OCI-LY1 (cell line): ENCODE measurements around the gene LYRM9.

ENCODE experiments used
- H2AFZ ChIP-seq: fragments of 200-600 bp; sonication (generic), shearing (Covaris generic); 2 replicates; pipeline ENCODE4 v1.6.0; 2014; ENCODE audit warnings: antibody characterized with exemption, mild to moderate bottlenecking, low read length
- H3F3A ChIP-seq: fragments of 200-600 bp; sonication (generic), shearing (Covaris generic); 2 replicates; pipeline ENCODE4 v1.6.0; 2014; ENCODE audit warnings: mild to moderate bottlenecking, antibody characterized with exemption, low read length, moderate library complexity; ENCODE audit not compliant: insufficient read depth
- H3K27ac ChIP-seq: fragments of 200-600 bp; sonication (generic); 2 replicates; pipeline ENCODE4 v1.5.1; 2014; ENCODE audit warnings: low read length, mixed run types, mild to moderate bottlenecking, low read depth; ENCODE audit not compliant: poor library complexity, severe bottlenecking
- H3K27me3 ChIP-seq: fragments of 200-600 bp; sonication (generic); 2 replicates; pipeline ENCODE4 v1.6.0; 2014; ENCODE audit warnings: antibody characterized with exemption, mild to moderate bottlenecking, low read length, moderate library complexity; ENCODE audit not compliant: insufficient read depth
- H3K36me3 ChIP-seq: fragments of 200-600 bp; sonication (generic); 2 replicates; pipeline ENCODE4 v1.6.1; 2014; ENCODE audit warnings: mild to moderate bottlenecking, antibody characterized with exemption, low read length, moderate library complexity, mixed read lengths; ENCODE audit not compliant: insufficient read depth
- H3K4me1 ChIP-seq: fragments of 200-600 bp; sonication (generic); 2 replicates; pipeline ENCODE4 v1.5.1; 2014; ENCODE audit warnings: mild to moderate bottlenecking, low read length, moderate library complexity; ENCODE audit not compliant: insufficient read depth, severe bottlenecking
- H3K4me2 ChIP-seq: fragments of 200-600 bp; sonication (generic), shearing (Covaris generic); 2 replicates; pipeline ENCODE4 v1.6.1; 2014; ENCODE audit warnings: low read length
- H3K4me3 ChIP-seq: fragments of 200-600 bp; sonication (generic); 2 replicates; pipeline ENCODE4 v1.5.1; 2014; ENCODE audit warnings: low read length, low read depth, mild to moderate bottlenecking, mixed read lengths; ENCODE audit not compliant: poor library complexity, severe bottlenecking
- H3K79me2 ChIP-seq: fragments of 200-600 bp; shearing (Covaris generic); 2 replicates; pipeline ENCODE4 v1.6.1; 2016; ENCODE audit warnings: mixed run types, low read length, mixed read lengths; ENCODE audit not compliant: insufficient read depth
- H3K9ac ChIP-seq: fragments of 200-600 bp; sonication (generic), shearing (Covaris generic); 2 replicates; pipeline ENCODE4 v1.6.1; 2014; ENCODE audit warnings: mild to moderate bottlenecking, low read length, mixed read lengths
- H3K9me2 ChIP-seq: fragments of 200-600 bp; sonication (generic), shearing (Covaris generic); 2 replicates; pipeline ENCODE4 v1.6.1; 2014; ENCODE audit warnings: low read depth, mild to moderate bottlenecking, low read length, mixed read lengths
- H3K9me3 ChIP-seq: fragments of 200-600 bp; shearing (Covaris generic); 2 replicates; pipeline ENCODE4 v1.6.1; 2014; ENCODE audit warnings: low read length, mixed read lengths
- H4K20me1 ChIP-seq: fragments of 200-600 bp; sonication (generic), shearing (Covaris generic); 2 replicates; pipeline ENCODE4 v1.6.0; 2016; ENCODE audit warnings: mild to moderate bottlenecking, low read length; ENCODE audit not compliant: insufficient read depth
- CTCF ChIP-seq: fragments of 200-600 bp; sonication (generic), shearing (Covaris generic); IDR thresholded peaks from 2 replicates; pipeline ENCODE4 v1.5.1; 2017; ENCODE audit warnings: mild to moderate bottlenecking, antibody characterized with exemption, low read length, moderate library complexity, mixed read lengths
- EZH2 ChIP-seq: fragments of 200-600 bp; sonication (generic), shearing (Covaris generic); IDR thresholded peaks from 2 replicates; pipeline ENCODE4 v1.8.0; 2017; ENCODE audit warnings: borderline replicate concordance, mixed run types, mild to moderate bottlenecking, antibody characterized with exemption, low read length, moderate library complexity, mixed read lengths

Gene LYRM9

GRCh38 chr17:27927781-27928180 lies 34.6 kb upstream of the LYRM9 start:
- H2AFZ ChIP-seq, result no peak overlapping the region
- TF ChIP-seq CTCF (no peak), EZH2 (no peak)
- H3K9me2 ChIP-seq, result no peaks in the 10 kb centered on the region
- H3K79me2 ChIP-seq, result no peaks in the 10 kb centered on the region
- H3K27me3 ChIP-seq, result no peaks in the 10 kb centered on the region
- no peak overlapping the region for H3K4me3 ChIP-seq
- H3F3A ChIP-seq, result no peaks in the 10 kb centered on the region
- no peak overlapping the region for H3K27ac ChIP-seq
- no peaks in the 10 kb centered on the region for H3K9me3 ChIP-seq
- H3K4me1 ChIP-seq, result no peaks in the 10 kb centered on the region
- H3K9ac ChIP-seq, result no peak overlapping the region
- H4K20me1 ChIP-seq, result no peaks in the 10 kb centered on the region
- no peak overlapping the region for H3K4me2 ChIP-seq
- H3K36me3 ChIP-seq, result no peaks in the 10 kb centered on the region

- no peaks in the 10 kb centered on the region for H3F3A ChIP-seq
- H4K20me1 ChIP-seq, result no peaks in the 10 kb centered on the region
- no peak overlapping the region for H3K4me2 ChIP-seq
- H3K9me2 ChIP-seq, result no peaks in the 10 kb centered on the region
- no peak overlapping the region for H3K4me3 ChIP-seq
- H3K4me1 ChIP-seq, result no peaks in the 10 kb centered on the region
- H3K9ac ChIP-seq, result no peak overlapping the region
- no peaks in the 10 kb centered on the region for H3K9me3 ChIP-seq
- no peak for TF ChIP-seq CTCF
- no peak for TF ChIP-seq EZH2
- no peak overlapping the region for H3K27ac ChIP-seq
- H3K27me3 ChIP-seq, result no peaks in the 10 kb centered on the region
- no peaks in the 10 kb centered on the region for H3K79me2 ChIP-seq
- H3K36me3 ChIP-seq, result no peaks in the 10 kb centered on the region
- H2AFZ ChIP-seq, result no peak overlapping the region
These were observed 28.4 kb upstream of the LYRM9 start for GRCh38 chr17:27921599-27921998.

- H3K4me3 ChIP-seq, result no peak overlapping the region
- no peaks in the 10 kb centered on the region for H3K9me2 ChIP-seq
- H3K9me3 ChIP-seq, result no peaks in the 10 kb centered on the region
- H3K9ac ChIP-seq, result no peak overlapping the region
- no peaks in the 10 kb centered on the region for H3K79me2 ChIP-seq
- H3K36me3 ChIP-seq, result no peaks in the 10 kb centered on the region
- H2AFZ ChIP-seq, result no peak overlapping the region
- no peak overlapping the region for H3K4me2 ChIP-seq
- no peak overlapping the region for H3K27ac ChIP-seq
- no peaks in the 10 kb centered on the region for H3K27me3 ChIP-seq
- no peaks in the 10 kb centered on the region for H3K4me1 ChIP-seq
- H3F3A ChIP-seq, result no peaks in the 10 kb centered on the region
- no peaks in the 10 kb centered on the region for H4K20me1 ChIP-seq
- TF ChIP-seq EZH2, result no peak
- TF ChIP-seq CTCF, result no peak
These were observed 27.9 kb upstream of the LYRM9 start for GRCh38 chr17:27921077-27921476.
